ENCODE results near the gene F13A1.

GRCh38 chr6:6305575-6305974 is 14.9 kb downstream of the F13A1 start:
- no peak for TF ChIP-seq RAD21 (IDR thresholded peaks at IDR 0.05 in 1 of 2, conservative IDR thresholded peaks at IDR 0.05 in 1 of 2; ENCODE audit: low read depth in 2 of 2, low read length in 2 of 2)
- TF ChIP-seq EZH2 (IDR thresholded peaks at IDR 0.05; ENCODE audit: low read depth, low read length, severe bottlenecking), result no peak
- TF ChIP-seq POLR2AphosphoS5 (IDR thresholded peaks at IDR 0.05; ENCODE audit: low read depth, low read length), result no peak
- no peak for TF ChIP-seq CTCF (IDR thresholded peaks at IDR 0.05; ENCODE audit: control extremely low read depth in 1 of 3, insufficient read depth in 1 of 3, low read depth in 1 of 3, low read length in 3 of 3)
- TF ChIP-seq JUND (IDR thresholded peaks at IDR 0.05; ENCODE audit: low read length), result no peak
- TF ChIP-seq EGR1 (IDR thresholded peaks at IDR 0.05; ENCODE audit: borderline replicate concordance, low read depth, low read length), result no peak

Measured in H1 (cell line).